ENCODE measurements around the gene TMEM270.

GRCh38 chr7:73828107-73828803 is 32.7 kb upstream of the TMEM270 start:
- no peak for TF ChIP-seq CTCF (IDR thresholded peaks at IDR 0.05)
- TF ChIP-seq EP300 (IDR thresholded peaks at IDR 0.05) = no peak
- TF ChIP-seq POLR2AphosphoS5 (IDR thresholded peaks at IDR 0.05) = peak in 1 of 3 donors; percentile 61
